ENCODE measurements around the gene CCDC106. TPM values are rescaled to one million over a fixed set of nuclear protein-coding genes. Genes with fewer than 3 reads are reported as not detected.

The CCDC106 gene
- total RNA-seq, 2 experiments from 2014 or later: 29.0 to 30.1 TPM

DNA sequence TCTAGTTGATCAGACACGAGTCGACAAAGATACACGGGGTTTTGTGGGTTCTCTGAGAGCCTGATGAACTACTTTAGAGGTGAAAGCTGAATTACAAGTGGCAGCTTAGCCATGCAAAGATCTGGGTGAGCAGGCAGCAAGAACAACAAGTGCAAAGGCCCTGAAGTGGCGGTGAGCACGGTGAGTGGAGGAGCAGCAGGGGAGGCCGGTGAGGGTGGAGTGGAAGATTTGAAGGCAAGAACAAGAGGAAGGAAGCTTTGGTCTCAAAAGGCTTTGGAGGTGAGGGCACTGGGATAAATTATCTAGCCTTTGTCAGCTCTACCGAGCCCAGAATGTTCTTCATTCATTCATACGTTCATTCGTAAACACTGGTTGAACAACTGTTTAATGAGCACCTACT is 41.2 kb upstream of the CCDC106 start:
- Histone ChIP-seq H3K9me2 (ENCODE audit: insufficient read depth, low read length) (no peaks in the 10 kb centered on the region), H4K20me1 (ENCODE audit: insufficient read depth, low read length) (no peaks in the 10 kb centered on the region), H3K4me1 (ENCODE audit: insufficient read depth, low read length, poor library complexity, severe bottlenecking) (peaks cover 25% of the 10 kb centered on the region), H2AFZ (ENCODE audit: low read length) (no peak overlapping the region), H3K9me3 (ENCODE audit: low read length) (no peaks in the 10 kb centered on the region), H3K36me3 (ENCODE audit: insufficient read depth, low read length) (peaks cover 33% of the 10 kb centered on the region), H3K79me2 (ENCODE audit: insufficient read depth, low read depth, low read length) (peaks cover 20% of the 10 kb centered on the region), H3K4me2 (ENCODE audit: low read length) (peak overlapping the region; percentile 99), H3K27ac (ENCODE audit: low read depth, low read length, poor library complexity, severe bottlenecking) (peak overlapping the region; percentile 97), H3K4me3 (ENCODE audit: low read depth, low read length, poor library complexity, severe bottlenecking) (peak overlapping the region; percentile 95)
- CTCF ChIA-PET (ENCODE audit: unreplicated experiment): interaction anchor here (1.0 kb wide), 1 partner anchor 19 kb away, joined by 3 read pairs; no protein-coding TSS in a partner anchor
- BruUV-seq (replicated peaks): no TSS peak
- DNase-seq (ENCODE audit: low spot score): no peak
- POLR2A ChIA-PET: interaction anchor here (0.8 kb wide), 2 partner anchors 18 to 539 kb away, joined by 3 to 4 read pairs; partner anchors contain the start of gene ZNF784
- intact Hi-C loops (cut with micrococcal nuclease; ENCODE audit: unreplicated experiment): loop anchor here (1.0 kb wide), 1 partner anchor 91 kb away; no protein-coding TSS in a partner anchor
- TF ChIP-seq, protein P1, sequence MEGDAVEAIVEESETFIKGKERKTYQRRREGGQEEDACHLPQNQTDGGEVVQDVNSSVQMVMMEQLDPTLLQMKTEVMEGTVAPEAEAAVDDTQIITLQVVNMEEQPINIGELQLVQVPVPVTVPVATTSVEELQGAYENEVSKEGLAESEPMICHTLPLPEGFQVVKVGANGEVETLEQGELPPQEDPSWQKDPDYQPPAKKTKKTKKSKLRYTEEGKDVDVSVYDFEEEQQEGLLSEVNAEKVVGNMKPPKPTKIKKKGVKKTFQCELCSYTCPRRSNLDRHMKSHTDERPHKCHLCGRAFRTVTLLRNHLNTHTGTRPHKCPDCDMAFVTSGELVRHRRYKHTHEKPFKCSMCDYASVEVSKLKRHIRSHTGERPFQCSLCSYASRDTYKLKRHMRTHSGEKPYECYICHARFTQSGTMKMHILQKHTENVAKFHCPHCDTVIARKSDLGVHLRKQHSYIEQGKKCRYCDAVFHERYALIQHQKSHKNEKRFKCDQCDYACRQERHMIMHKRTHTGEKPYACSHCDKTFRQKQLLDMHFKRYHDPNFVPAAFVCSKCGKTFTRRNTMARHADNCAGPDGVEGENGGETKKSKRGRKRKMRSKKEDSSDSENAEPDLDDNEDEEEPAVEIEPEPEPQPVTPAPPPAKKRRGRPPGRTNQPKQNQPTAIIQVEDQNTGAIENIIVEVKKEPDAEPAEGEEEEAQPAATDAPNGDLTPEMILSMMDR (conservative IDR thresholded peaks at IDR 0.05; ENCODE audit: low read length): no peak
- no peak for TF ChIP-seq EZH2phosphoT487 (IDR thresholded peaks at IDR 0.05; ENCODE audit: borderline replicate concordance, low read depth, low read length)

DNA sequence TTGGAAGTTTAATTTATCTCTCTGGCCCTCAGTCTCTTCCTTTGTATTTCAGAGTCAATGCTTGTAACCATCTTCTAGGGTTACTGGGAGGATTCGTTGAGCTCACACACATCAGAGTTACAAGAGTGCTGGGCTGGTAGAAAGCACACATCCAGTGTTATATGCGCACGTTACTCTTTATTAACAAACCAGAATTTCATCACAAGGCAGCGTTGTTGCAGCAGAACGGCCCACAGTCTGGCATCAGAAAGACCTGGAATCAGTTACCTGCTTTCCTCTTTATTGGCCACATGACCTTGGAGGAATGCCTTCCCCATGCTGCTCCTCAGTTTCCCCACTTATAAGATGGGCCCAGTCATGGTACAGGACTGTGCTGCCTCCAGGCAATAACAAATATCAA is 38.7 kb upstream of the CCDC106 start:
- Histone ChIP-seq H3K36me3 (ENCODE audit: insufficient read depth, low read length) (peaks cover 33% of the 10 kb centered on the region), H3K9me2 (ENCODE audit: insufficient read depth, low read length) (no peaks in the 10 kb centered on the region), H3K79me2 (ENCODE audit: insufficient read depth, low read depth, low read length) (peaks cover 20% of the 10 kb centered on the region), H2AFZ (ENCODE audit: low read length) (no peak overlapping the region), H3K27ac (ENCODE audit: low read depth, low read length, poor library complexity, severe bottlenecking) (no peak overlapping the region), H3K4me2 (ENCODE audit: low read length) (no peak overlapping the region), H3K4me3 (ENCODE audit: low read depth, low read length, poor library complexity, severe bottlenecking) (no peak overlapping the region), H4K20me1 (ENCODE audit: insufficient read depth, low read length) (no peaks in the 10 kb centered on the region), H3K4me1 (ENCODE audit: insufficient read depth, low read length, poor library complexity, severe bottlenecking) (peaks cover 14% of the 10 kb centered on the region), H3K9me3 (ENCODE audit: low read length) (no peaks in the 10 kb centered on the region)
- intact Hi-C loops (cut with micrococcal nuclease; ENCODE audit: unreplicated experiment): no loop called here
- ChIA-PET POLR2A (interaction anchor here (0.6 kb wide), 1 partner anchor 505 kb away, joined by 4 read pairs; no protein-coding TSS in a partner anchor), CTCF (ENCODE audit: unreplicated experiment) (no interaction called here)
- BruUV-seq (replicated peaks): no TSS peak
- no peak for DNase-seq (ENCODE audit: low spot score)
- TF ChIP-seq EZH2phosphoT487 (IDR thresholded peaks at IDR 0.05; ENCODE audit: borderline replicate concordance, low read depth, low read length): no peak

DNA sequence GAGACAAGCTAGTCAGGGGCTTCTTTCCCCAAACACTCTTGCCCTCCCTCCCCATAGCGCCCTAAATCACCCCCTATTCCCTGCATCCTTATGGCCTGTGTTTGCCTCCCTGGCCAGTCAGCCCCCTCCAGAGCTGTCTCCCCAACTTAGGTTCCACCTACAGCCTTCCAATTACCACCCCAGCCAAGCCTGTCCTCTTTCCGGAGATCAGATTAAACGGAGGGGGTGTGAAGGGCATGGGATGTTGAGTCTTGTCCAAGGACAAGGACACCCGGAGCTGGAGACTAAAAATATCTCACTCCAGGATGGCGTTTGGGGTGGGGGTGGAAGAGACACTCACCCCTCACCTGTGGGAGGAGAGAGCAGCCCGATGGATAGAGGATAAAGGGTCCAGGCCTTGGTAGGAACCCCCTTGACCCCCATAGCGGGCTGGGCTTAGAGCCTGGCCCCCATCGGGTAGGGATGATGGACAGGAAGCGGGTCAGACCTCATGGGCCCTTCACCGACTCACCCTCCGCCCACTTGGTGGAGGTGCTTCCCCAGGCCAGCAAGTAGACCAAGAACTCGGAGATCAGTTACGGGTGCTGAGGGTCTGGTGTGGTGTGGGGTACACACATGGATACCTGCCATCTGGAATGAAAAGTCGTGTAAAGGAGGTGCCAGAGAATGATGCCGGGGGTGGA is 36.6 kb upstream of the CCDC106 start:
- peaks cover 7% of the 10 kb centered on the region for H3K4me1 ChIP-seq (ENCODE audit: insufficient read depth, low read length, poor library complexity, severe bottlenecking)
- no peak overlapping the region for H3K27ac ChIP-seq (ENCODE audit: low read depth, low read length, poor library complexity, severe bottlenecking)
- no TSS peak for BruUV-seq (replicated peaks)
- no peak for DNase-seq (ENCODE audit: low spot score)
- H2AFZ ChIP-seq (ENCODE audit: low read length): no peak overlapping the region
- no peak overlapping the region for H3K4me2 ChIP-seq (ENCODE audit: low read length)
- peaks cover 49% of the 10 kb centered on the region for H3K36me3 ChIP-seq (ENCODE audit: insufficient read depth, low read length)
- H3K79me2 ChIP-seq (ENCODE audit: insufficient read depth, low read depth, low read length): peaks cover 19% of the 10 kb centered on the region
- H3K9me3 ChIP-seq (ENCODE audit: low read length): no peaks in the 10 kb centered on the region
- no peaks in the 10 kb centered on the region for H4K20me1 ChIP-seq (ENCODE audit: insufficient read depth, low read length)
- no peak overlapping the region for H3K4me3 ChIP-seq (ENCODE audit: low read depth, low read length, poor library complexity, severe bottlenecking)
- intact Hi-C loops (cut with micrococcal nuclease; ENCODE audit: unreplicated experiment): no loop called here
- CTCF ChIA-PET (ENCODE audit: unreplicated experiment): interaction anchor here (0.5 kb wide), 1 partner anchor 272 kb away, joined by 3 read pairs; no protein-coding TSS in a partner anchor
- H3K9me2 ChIP-seq (ENCODE audit: insufficient read depth, low read length): no peaks in the 10 kb centered on the region
- TF ChIP-seq, protein P1 (conservative IDR thresholded peaks at IDR 0.05; ENCODE audit: low read length): no peak
- no peak for TF ChIP-seq EZH2phosphoT487 (IDR thresholded peaks at IDR 0.05; ENCODE audit: borderline replicate concordance, low read depth, low read length)
- POLR2A ChIA-PET: no interaction called here

Measured in OCI-LY7 (cell line).